Suppressor macrophage treated with lipopolysaccharide for 4 hours (primary cell): Measurements from ENCODE around the gene WASF3.
"Not testable (repeated sequence)": the region's sequence is repeated elsewhere in the genome, so short reads cannot be mapped to it uniquely, and the experiment has no call there.

Source experiments
- DNase-seq: peaks from one replicate; pipeline ENCODE4 v3.0.0-alpha.2; 2020

The WASF3 gene

GRCh38 chr13:26722321-26722720 lies 164.8 kb downstream of the WASF3 start:
- no peak for DNase-seq

DNA sequence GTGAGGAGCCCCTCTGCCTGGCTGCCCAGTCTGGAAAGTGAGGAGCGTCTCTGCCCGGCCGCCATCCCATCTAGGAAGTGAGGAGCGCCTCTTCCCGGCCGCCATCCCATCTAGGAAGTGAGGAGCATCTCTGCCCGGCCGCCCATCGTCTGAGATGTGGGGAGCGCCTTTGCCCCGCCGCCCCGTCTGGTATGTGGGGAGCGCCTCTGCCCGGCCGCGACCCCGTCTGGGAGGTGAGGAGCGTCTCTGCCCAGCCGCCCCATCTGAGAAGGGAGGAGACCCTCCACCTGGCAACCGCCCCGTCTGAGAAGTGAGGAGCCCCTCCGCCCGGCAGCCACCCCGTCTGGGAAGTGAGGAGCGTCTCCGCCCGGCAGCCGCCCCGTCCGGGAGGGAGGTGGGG lies 166.1 kb downstream of the WASF3 start:
- DNase-seq: not testable (repeated sequence)

GRCh38 chr13:26726684-26727083 lies 169.2 kb downstream of the WASF3 start:
- no peak for DNase-seq

DNA sequence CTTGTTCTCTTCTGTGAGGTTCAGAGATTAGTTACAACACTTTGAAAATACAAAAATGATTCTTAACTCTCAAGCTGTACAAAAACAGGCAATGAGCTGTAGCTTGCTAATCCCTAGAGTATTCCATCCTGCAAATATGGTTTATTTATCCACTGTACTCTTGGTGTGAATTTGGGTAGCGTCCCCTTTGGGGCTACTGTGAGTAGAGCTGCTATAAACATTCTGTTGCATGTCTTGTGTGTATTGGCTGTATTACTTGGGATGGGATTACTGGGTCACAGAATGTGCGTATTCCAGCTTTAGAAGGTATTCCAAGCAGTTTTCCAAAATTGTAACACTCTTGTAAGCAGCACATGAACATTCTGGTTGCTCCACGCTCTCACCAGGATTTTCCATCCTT lies 169.6 kb downstream of the WASF3 start:
- no peak for DNase-seq

GRCh38 chr13:26727633-26728032 lies 170.2 kb downstream of the WASF3 start:
- no peak for DNase-seq

GRCh38 chr13:26735677-26736076 lies 178.2 kb downstream of the WASF3 start:
- no peak for DNase-seq
